Pancreas (tissue), 10 donors: ENCODE data around the gene TUSC1. TPM values are rescaled to one million over a fixed set of nuclear protein-coding genes. Genes with fewer than 3 reads are reported as not detected.
"Not testable (repeated sequence)": the region's sequence is repeated elsewhere in the genome, so short reads cannot be mapped to it uniquely, and the experiment has no call there.

ENCODE experiments used
- ATAC-seq, 4 donors: fragments of 200-7000 bp; cut with Tn5 transposase; one replicate each; pipeline versions ENCODE4 v1.8.0 to v1.9.1; 2020; ENCODE audit warnings: mild to moderate bottlenecking in 4 of 4, moderate library complexity in 4 of 4
- DNase-seq, 6 donors: peaks; one replicate each; pipeline ENCODE4 v3.0.0-alpha.2; 2020
- FAIRE-seq: peaks from 2 replicates; lab custom pipeline; 2012; peaks lifted over from hg19 to GRCh38; lab: Jason Lieb, UNC
- H3K27ac ChIP-seq, 4 donors: fragments of 200-600 bp; sonication (generic); 1 replicate in 3 of 4; 2 replicates in 1 of 4; pipeline versions ENCODE4 v1.5.0 to v1.8.0; 2020
- H3K27me3 ChIP-seq, 4 donors: fragments of 200-600 bp; one replicate each; pipeline ENCODE4 v1.8.0; 2021
- H3K36me3 ChIP-seq, 3 donors: fragments of 200-600 bp; sonication (generic) in 1 of 3; one replicate each; pipeline versions ENCODE4 v1.5.0 to v1.8.0; 2020 to 2021
- H3K4me1 ChIP-seq, 3 donors: fragments of 200-600 bp; one replicate each; pipeline ENCODE4 v1.8.0; 2021
- H3K4me3 ChIP-seq, 4 donors: fragments of 200-600 bp; sonication (generic) in 2 of 4; one replicate each; pipeline versions ENCODE4 v1.5.0 to v1.8.0; 2020 to 2021
- H3K9me3 ChIP-seq, 4 donors: fragments of 200-600 bp; one replicate each; pipeline ENCODE4 v1.8.0; 2021
- CTCF ChIP-seq, 4 donors: fragments of 200-600 bp; sonication (generic) in 3 of 4; IDR thresholded peaks; one replicate each; pipeline versions ENCODE4 v1.5.0 to v1.8.0; 2021; ENCODE audit warnings: antibody characterized with exemption in 4 of 4
- WGBS, 2 donors: extraction: QIAGEN DNeasy Blood & Tissue Kit; methylation state at CpG; one replicate each; pipeline ENCODE4 v1.1.7; 2013; 5-methylcytosine and 5-hydroxymethylcytosine counted together
- intact Hi-C, 3 donors: fragments of 100-400 bp; cut with DNase I; formaldehyde crosslinking; loops; one replicate each; pipeline versions ENCODE4 v1.11.1 to v1.14.2; 2022
- polyA plus RNA-seq, 2 donors: library from polyadenylated mRNA; stranded (reverse); fragments of 200-250 nt; gene quantifications; one replicate each; pipeline ENCODE4 v1.2.3, GENCODE V29; 2013
- total RNA-seq, 6 donors: library from RNA; stranded (reverse); fragmentation: NEBNext Ultra II Directional in 4 of 6; extraction: Animal tissue kit (Norgen Biotek cat#: 25700) in 4 of 6; gene quantifications; one replicate each; pipeline versions ENCODE4 v1.2.1 to v1.2.4, GENCODE V29; 2021 to 2023
- donor health status: healthy with polysubstance abuse.
- donor health status: DM: no; HTN: no; CAD: no; lungs with moderate emphysema.
- donor health status: DM: no; HTN: no; CAD: no.
- donor health status: control.
- donor health status: control.
- donor health status: Bipolar disorder and iron deficiency.
- donor health status: DM: yes; HTN: yes; CAD: no.
- donor health status: DM: no; HTN: no; CAD: no.
- donor health status: DM: no; HTN: no; CAD: no.
- donor health status: DM: yes; HTN: yes; CAD: no.

TUSC1 gene
- total and polyA plus RNA-seq, 8 donors, result 2.9 to 8.5 (median 5.2) TPM

- Histone ChIP-seq H3K27me3 (no peaks in the 10 kb centered on the region), H3K4me3 (no peak overlapping the region), H3K9me3 (no peaks in the 10 kb centered on the region), H3K27ac (no peak overlapping the region), H3K4me1 (no peaks in the 10 kb centered on the region), H3K36me3 (no peaks in the 10 kb centered on the region)
- TF ChIP-seq CTCF (IDR thresholded peaks at IDR 0.05), result no peak
- intact Hi-C loops, result no loop called here
- no peak for DNase-seq
- ATAC-seq, result no peak
- FAIRE-seq, result no peak
- WGBS, 2 donors, result 75 to 76% methylated on average over 4 of the region's 4 CpGs
Observed at GRCh38 chr9:25704800-25705199, 26.6 kb upstream of the TUSC1 start.

GRCh38 chr9:25703701-25704357, 25.6 kb upstream of the TUSC1 start:
- no peaks in the 10 kb centered on the region for H3K27me3 ChIP-seq
- no peaks in the 10 kb centered on the region for H3K36me3 ChIP-seq
- DNase-seq (no peak), ATAC-seq (no peak), FAIRE-seq (no peak)
- no peak for TF ChIP-seq CTCF (IDR thresholded peaks at IDR 0.05)
- no peaks in the 10 kb centered on the region for H3K9me3 ChIP-seq
- intact Hi-C loops, result no loop called here
- WGBS, 2 donors, result 72 to 86% methylated on average over 2 of the region's 2 CpGs
- H3K27ac ChIP-seq, result no peak overlapping the region
- H3K4me3 ChIP-seq, result no peak overlapping the region
- no peaks in the 10 kb centered on the region for H3K4me1 ChIP-seq

GRCh38 chr9:25702536-25702935, 24.3 kb upstream of the TUSC1 start:
- intact Hi-C loops, result no loop called here
- Histone ChIP-seq H3K36me3 (no peaks in the 10 kb centered on the region), H3K4me1 (no peaks in the 10 kb centered on the region), H3K4me3 (no peak overlapping the region), H3K27me3 (no peaks in the 10 kb centered on the region), H3K27ac (no peak overlapping the region), H3K9me3 (no peaks in the 10 kb centered on the region)
- FAIRE-seq (no peak), ATAC-seq (no peak), DNase-seq (no peak)
- TF ChIP-seq CTCF (IDR thresholded peaks at IDR 0.05), result no peak
- 76 to 85% methylated on average over 3 of the region's 3 CpGs for WGBS, 2 donors

GRCh38 chr9:25700899-25701298, 22.7 kb upstream of the TUSC1 start:
- FAIRE-seq, H3K4me3 ChIP-seq, H3K9me3 ChIP-seq, intact Hi-C loops, H3K27ac ChIP-seq, ATAC-seq, H3K36me3 ChIP-seq, H3K4me1 ChIP-seq, DNase-seq, H3K27me3 ChIP-seq: not testable (repeated sequence)
- WGBS, 2 donors, result 35 to 41% methylated on average over 3 of the region's 3 CpGs

GRCh38 chr9:25700430-25700829, 22.2 kb upstream of the TUSC1 start:
- H3K27me3 ChIP-seq, result no peaks in the 10 kb centered on the region
- intact Hi-C loops, result no loop called here
- no peaks in the 10 kb centered on the region for H3K36me3 ChIP-seq
- FAIRE-seq, result no peak
- no peak for ATAC-seq
- DNase-seq, result no peak
- H3K27ac ChIP-seq, result no peak overlapping the region
- H3K4me1 ChIP-seq, result no peaks in the 10 kb centered on the region
- no peak for TF ChIP-seq CTCF (IDR thresholded peaks at IDR 0.05)
- H3K9me3 ChIP-seq, result no peaks in the 10 kb centered on the region
- no peak overlapping the region for H3K4me3 ChIP-seq
